Measurements from ENCODE around the gene RPL22.

- TF ChIP-seq CTCF (IDR thresholded peaks at IDR 0.05) = no peak
- TF ChIP-seq EP300 (IDR thresholded peaks at IDR 0.05) = no peak
- TF ChIP-seq POLR2A (IDR thresholded peaks at IDR 0.05) = no peak
Observed at GRCh38 chr1:6206520-6206855, 7.1 kb upstream of the RPL22 start.
